ENCODE data around the gene HYOU1.
"Not testable (repeated sequence)": the region's sequence is repeated elsewhere in the genome, so short reads cannot be mapped to it uniquely, and the experiment has no call there.

HYOU1 gene, protein sequence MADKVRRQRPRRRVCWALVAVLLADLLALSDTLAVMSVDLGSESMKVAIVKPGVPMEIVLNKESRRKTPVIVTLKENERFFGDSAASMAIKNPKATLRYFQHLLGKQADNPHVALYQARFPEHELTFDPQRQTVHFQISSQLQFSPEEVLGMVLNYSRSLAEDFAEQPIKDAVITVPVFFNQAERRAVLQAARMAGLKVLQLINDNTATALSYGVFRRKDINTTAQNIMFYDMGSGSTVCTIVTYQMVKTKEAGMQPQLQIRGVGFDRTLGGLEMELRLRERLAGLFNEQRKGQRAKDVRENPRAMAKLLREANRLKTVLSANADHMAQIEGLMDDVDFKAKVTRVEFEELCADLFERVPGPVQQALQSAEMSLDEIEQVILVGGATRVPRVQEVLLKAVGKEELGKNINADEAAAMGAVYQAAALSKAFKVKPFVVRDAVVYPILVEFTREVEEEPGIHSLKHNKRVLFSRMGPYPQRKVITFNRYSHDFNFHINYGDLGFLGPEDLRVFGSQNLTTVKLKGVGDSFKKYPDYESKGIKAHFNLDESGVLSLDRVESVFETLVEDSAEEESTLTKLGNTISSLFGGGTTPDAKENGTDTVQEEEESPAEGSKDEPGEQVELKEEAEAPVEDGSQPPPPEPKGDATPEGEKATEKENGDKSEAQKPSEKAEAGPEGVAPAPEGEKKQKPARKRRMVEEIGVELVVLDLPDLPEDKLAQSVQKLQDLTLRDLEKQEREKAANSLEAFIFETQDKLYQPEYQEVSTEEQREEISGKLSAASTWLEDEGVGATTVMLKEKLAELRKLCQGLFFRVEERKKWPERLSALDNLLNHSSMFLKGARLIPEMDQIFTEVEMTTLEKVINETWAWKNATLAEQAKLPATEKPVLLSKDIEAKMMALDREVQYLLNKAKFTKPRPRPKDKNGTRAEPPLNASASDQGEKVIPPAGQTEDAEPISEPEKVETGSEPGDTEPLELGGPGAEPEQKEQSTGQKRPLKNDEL

DNA sequence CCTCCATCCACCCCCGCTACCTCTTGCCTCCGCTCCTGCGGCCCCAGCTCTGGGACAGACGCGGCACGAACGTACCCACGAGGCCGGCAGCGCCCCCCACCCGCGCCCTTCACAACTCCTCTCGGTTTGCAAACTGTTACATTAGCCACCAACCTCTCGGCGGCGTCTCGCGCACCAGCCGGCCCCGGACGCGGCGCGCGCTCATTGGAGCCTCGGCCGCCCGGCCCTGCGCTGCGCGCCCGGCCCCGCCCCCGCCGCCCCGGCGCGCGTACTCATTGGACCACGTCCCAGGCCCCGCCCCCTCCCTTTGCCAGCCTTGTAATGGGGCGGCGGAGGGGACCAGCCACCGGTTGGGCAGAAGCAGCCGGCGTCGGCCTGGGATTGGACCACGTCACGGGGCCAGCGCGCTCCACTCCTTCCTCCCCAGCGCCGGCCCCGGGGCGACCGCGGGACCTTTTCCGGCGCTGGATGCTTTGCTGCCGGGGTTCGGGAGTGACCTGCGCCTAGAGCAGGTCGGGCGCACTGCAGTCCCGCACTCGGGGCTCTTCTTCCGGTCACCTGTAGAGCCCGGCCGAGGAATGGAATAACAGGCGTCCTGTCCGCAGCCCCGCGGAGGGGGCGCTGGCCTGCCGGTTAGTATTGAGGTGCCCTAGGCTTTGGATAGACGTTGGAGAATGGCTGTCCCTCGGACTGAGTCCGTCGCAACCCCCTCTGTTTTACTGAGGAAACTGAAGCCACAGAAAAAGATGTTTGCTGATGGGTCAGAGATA, at the start of gene HYOU1:
TSS of gene HYOU1 (minus strand) at position 206 of the 770 bp plus-strand sequence. CDS start 1,045 bp downstream, outside the sequence.
- in situ Hi-C loops (cut with MboI; ENCODE audit: low sequenced_read_pairs): no loop called here

DNA sequence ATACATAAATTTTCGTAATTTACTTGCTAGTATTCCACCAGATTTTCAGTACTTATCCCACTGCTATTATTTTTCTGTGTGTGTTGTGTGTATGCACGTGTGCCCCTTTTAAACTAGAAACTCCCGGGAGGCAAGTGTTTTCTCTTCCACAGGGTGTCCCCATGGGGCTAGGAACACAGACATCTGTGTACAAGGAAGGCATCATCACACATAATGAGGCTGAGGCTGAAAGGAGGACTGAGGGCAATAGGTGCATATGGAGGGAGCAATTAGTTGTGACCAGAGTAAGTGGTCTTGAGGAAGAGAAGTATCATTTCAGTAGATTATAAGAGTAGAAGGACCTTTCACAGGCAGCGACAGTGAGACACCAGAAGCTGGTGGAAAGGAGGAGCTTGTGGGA, 46.8 kb upstream of the HYOU1 start:
- in situ Hi-C loops (cut with MboI; ENCODE audit: low sequenced_read_pairs): no loop called here

DNA sequence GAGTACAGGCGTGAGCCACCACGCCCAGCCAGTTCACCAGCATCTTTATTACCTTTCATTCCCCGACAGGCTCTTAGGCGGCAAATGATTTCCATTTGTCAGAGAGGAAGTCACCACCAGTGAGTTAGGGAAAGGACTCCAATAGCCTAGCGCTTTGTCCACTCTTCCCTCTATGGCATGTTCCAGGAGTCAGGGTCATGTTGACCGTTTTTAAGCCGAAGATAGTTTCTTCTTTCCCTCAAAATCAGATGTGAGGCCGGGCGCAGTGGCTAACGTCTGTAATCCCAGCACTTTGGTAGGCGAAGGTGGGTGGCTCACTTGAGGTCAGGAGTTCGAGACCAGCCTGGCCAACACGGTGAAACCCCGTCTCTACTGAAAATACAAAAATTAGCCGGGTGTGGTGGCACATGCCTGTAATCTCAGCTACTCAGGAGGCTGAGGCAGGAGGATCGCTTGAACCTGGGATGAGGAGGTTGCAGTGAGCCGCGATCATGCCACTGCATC, 46.2 kb upstream of the HYOU1 start:
- in situ Hi-C loops (cut with MboI; ENCODE audit: low sequenced_read_pairs): not testable (repeated sequence)

DNA sequence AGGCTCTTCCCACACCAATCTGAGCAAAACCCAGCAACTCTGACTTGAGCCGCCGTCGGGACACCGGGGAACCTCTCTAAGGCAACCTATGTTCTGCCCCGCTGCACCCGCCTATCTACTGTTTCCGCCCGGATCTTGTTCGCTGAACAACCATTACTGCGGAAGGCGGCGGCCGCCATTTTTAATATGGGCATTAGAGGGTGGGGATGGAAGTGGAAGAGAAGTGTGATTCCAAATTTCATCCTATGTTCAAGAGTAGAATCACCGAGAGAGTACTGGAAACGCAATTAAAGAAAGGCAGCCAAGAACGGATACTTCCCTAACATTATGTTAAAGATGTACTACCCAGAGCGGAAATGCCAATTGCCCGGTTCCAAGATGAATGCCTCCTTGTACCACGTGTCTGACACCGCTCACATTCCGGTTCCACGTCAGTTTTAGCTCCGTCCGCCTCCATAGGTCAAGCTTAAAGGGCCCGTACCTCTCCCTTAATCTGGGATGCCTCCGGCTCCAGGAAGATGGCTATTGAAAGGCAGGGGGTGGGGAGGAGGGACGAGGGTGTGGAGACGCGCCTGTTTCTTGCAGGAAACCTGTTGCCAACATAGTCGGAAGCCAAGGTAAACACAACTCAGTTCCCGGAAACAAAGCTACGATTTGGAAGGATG, 44.9 kb upstream of the HYOU1 start, which contains the start of gene DPAGT1:
TSS of gene DPAGT1 (minus strand) at position 95 of the 665 bp plus-strand sequence. CDS start 198 bp downstream, outside the sequence.
- in situ Hi-C loops (cut with MboI; ENCODE audit: low sequenced_read_pairs): no loop called here

DNA sequence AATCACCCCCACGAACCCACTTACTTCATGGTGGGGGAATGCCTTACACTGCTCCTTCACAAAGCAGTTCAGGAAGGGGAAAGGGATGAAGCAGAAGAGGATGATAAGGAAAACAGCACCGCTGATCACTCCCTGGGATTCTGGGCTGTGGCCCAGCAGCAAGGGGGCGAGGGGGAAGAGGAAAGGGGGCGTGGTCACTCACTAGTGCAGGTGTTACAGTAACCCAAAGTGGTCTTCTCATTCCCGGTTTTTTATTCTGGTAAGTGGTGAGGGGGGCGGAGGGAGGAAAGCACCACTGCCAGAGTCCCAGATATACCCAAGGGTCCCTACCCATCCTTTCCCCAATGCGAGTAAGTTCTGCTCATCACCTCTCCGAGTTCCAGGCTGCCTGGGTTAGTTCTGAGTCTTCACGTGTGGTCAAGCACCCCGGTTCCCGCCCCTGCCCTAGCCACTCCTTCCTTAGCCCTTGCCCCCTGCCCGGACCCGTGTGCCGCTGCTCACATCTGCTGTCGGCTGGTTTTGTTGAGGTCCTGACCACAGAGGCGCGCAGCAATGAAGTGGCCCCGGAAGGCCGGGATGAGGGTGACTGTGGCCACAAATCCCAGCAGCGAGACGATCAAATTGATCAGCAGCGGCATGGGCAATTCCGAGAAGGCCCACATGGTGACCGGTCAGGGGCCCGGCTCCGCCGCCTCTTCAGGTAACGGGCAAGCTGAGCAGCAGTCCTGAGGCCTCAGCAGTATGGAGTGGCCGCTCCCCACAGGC, 44.2 kb upstream of the HYOU1 start:
- in situ Hi-C loops (cut with MboI; ENCODE audit: low sequenced_read_pairs): no loop called here

DNA sequence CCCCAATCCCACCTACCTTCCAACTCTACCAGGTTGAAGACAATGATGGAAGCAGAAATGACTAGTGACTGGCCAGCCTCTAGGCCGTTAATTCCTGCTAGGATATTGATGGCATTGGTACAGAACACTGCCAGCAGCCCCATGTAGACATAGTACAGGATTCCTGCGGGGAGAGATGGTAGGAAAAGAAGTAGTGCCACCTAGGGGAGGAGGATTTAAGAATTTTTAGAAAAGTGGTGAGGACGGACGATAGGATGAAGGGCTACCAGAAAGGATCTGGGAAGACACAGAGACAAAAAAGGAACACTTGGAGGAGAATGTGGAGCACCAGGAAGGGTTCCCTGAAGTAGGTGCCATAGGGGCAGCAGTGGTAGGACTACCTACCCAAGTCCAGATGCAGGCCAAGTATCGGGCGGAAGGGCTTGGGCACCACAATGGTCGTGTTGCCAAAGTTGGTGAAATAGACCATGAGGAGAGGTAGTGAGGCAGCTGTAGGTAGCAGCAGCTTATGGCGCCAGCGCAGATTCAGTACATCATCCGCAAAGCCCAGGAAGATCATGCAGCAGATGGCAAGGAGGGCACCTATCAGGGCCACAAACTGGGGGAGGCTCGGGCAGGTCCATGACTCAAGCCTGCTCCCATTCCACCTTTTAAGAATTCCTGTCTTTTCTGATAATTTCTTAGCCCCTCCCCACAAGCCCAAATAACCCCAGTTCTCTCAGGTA, 43.4 kb upstream of the HYOU1 start:
- in situ Hi-C loops (cut with MboI; ENCODE audit: low sequenced_read_pairs): no loop called here

DNA sequence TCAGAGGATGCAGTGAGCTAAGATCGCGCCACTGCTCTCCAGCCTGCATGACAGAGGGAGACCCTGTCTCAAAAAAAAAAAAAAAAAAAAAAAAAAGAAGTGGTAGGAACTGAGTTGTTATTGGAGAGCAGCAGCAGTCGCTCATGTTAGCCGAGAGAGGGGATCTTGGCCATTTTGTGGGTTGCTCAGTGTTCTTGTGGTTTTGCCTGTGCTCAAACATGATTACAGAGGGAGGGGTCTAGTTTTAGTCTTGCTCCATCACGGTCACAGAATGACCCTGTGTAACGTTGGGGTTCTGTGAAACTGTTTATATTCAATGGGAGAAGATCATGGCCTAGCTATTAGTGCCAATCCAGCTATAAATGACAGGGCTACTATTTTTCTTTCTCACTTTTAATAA, 42.7 kb upstream of the HYOU1 start:
- in situ Hi-C loops (cut with MboI; ENCODE audit: low sequenced_read_pairs): no loop called here

DNA sequence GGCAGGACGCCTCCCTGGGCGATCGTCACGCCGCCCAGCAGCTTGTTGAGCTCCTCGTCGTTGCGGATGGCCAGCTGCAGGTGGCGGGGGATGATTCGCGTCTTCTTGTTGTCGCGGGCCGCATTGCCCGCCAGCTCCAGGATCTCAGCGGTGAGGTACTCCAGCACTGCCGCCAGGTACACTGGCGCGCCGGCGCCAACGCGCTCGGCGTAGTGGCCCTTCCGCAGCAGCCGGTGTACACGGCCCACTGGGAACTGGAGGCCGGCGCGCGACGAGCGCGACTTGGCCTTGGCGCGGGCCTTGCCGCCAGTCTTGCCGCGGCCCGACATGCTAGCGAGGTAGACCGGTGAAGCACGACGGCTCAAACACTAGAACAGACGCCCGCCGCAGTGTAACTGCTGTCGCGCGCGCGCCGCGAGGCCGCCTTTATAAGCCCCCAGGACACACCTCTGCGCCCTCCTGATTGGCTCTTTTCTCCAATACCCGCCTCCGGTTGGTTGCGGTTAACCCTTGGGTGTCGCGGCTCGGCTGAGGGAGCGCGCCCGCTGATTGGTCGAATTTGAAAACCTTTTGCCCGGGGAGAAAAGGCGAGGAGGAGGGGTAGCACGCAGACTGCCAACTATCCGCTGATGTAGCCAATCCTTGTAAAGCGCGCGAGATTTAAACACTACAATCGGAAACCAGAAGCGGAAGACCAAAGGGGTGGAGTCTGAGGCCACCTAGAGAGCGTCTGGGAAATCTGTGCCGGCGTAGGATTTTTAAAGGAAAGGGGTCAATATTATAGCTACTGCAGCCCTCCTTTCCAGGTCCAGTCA, 38.3 kb upstream of the HYOU1 start:
- in situ Hi-C loops (cut with MboI; ENCODE audit: low sequenced_read_pairs): no loop called here

DNA sequence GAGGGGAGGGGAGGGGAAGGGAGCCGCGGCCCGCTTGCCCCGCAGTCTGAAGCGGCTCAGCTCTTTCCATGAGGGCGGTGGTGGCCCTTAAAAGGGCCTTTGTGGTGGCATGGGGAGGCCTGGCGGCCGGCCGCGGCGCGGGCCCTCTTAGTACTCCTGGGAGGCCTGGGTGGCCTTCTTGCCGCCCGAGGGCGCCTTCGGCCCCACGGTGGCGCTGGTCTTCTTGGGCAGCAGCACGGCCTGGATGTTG, 37.7 kb upstream of the HYOU1 start:
- in situ Hi-C loops (cut with MboI; ENCODE audit: low sequenced_read_pairs): no loop called here

DNA sequence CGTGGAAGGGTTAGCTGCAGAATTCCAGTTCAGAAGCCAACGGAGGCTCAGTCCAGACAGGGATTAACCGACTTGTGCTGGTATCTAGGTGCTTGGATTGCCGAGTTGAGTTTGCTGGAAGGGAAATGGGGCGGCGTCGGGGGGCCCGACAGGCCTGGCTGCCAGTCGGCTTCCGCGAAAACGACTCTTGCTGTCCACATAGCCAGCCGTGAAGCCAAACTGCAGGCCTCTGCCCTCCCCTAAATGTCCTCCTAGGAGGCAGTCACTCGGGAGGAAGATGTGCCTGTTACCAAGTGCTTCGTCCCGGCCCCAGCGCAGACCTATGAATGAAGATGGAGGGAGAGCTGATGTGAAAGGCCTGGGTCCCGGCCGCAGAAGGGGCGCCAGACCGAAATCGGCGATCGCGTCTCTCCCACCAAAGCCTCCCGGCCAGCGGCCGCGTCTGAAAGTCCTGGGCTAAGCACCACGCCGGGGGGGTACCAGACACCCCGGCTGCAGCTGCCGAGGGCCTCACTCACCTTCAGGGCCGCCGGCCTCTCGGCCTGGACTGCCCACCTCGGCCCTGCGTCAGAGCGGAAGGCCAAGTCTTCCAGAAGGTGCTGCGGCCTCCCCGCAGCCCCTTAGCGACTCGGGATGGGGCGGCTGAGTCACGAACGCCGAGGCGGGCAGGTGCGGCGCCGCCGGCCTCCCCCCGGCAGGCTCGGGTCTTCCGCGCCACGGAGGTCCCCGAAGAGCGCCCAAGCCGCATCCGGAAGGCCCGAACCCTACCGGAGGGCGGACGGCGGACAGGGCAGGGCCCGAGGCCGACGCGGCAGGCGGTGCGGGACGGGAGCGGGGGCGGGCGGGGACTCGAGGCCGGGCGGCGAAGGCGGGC, 37.2 kb upstream of the HYOU1 start:
- in situ Hi-C loops (cut with MboI; ENCODE audit: low sequenced_read_pairs): no loop called here

DNA sequence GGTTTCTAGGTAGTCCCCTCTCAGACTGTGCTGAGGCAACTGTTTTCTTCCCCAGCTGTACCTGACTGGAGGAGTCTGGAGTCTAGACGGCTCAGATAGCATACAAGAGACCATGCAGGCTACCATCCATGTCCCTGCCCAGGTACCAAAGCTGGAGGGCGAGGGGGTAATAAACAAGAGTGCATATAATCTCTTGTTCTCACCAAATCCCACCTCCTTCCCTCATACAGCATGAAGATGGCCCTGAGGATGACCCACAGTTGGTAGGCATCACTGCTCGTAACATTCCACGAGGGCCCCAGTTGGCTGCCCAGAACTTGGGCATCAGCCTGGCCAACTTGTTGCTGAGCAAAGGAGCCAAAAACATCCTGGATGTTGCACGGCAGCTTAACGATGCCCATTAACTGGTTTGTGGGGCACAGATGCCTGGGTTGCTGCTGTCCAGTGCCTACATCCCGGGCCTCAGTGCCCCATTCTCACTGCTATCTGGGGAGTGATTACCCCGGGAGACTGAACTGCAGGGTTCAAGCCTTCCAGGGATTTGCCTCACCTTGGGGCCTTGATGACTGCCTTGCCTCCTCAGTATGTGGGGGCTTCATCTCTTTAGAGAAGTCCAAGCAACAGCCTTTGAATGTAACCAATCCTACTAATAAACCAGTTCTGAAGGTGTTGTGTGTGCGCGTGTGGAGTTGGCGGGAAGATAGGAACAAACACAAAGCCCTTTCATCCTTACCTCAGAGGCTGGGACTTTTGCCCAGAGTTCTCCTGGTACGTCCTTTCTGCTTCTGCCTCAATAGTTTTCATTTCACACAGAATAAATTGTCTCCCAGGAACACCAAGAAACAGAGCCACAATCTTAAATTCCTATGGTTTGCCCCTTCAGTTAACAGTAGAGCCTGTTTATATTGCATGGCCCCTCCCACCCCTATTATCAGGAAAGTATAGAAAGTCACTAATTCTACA, 36.2 kb upstream of the HYOU1 start:
- in situ Hi-C loops (cut with MboI; ENCODE audit: low sequenced_read_pairs): no loop called here

DNA sequence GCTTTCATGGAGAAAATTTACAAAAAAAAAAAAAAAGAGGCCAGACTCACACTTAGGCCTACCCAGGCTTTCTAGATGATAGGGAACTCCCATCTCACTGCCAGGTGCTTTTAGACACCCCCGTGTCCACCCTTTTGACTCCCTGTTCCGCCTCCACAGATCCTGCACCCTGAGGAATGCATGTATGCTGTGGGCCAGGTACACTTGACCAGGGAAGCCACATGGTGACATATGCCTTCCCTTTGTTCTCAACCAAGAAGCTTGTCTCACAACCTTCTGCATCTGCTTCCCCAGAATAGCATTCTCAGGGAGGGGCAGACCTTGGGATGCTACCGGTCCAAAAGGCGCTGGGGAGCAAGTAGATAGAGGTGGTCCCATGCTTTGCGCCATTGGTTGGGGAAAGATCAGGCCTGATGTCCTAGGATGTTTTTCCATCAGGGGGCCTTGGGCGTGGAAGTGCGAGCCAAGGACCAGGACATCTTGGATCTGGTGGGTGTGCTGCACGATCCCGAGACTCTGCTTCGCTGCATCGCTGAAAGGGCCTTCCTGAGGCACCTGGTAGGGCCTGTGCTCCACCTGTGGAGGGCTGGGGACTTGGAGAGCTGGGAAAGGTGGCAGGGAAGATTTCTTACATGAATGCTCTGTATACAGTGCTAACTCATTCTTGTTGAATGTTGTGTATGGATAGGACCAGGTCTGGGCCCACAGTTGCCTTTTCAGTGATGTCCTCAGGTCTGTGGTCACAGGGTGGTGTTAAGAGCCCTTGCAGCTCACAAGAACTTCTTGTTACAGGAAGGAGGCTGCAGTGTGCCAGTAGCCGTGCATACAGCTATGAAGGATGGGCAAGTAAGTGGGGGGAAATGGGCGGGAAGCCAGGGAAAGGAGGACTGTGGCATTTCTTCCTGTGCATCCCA, 35.2 kb upstream of the HYOU1 start:
- in situ Hi-C loops (cut with MboI; ENCODE audit: low sequenced_read_pairs): no loop called here

DNA sequence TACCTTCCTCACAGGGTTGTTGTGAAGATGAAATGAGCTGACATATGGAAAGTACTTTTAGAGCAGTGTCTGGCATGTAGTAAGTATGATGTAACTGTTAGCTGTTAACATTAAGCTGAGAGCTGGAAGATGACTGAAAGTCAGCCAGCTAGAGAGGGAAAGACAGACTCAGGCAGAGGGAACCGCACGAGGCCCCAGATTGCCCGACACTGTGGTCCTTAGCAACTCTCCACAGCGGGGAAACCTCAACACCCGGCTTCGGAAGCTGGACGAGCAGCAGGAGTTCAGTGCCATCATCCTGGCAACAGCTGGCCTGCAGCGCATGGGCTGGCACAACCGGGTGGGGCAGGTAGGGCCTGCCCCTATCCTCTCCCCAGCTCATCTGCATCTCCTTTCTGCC, 34.2 kb upstream of the HYOU1 start:
- in situ Hi-C loops (cut with MboI; ENCODE audit: low sequenced_read_pairs): no loop called here

DNA sequence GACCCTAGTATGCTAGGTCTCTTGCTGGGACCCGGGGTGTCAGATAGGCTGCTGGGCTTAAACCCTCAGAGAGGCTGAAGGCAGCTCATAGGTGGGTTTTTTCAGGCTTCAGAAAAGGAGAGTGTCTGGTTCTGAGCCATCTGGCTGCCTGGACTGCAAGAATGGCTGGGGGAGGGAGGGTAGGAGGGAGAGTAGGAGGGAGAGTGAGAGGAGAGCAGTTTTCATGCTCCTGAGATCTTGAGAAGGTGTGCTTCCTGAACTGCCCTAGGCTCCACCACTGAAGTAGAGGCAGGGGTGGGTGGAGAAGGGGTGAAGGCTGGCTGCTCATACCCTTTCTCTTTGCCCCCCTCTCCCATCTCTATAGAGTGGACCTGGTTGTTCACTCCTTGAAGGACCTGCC, 32.3 kb upstream of the HYOU1 start:
- in situ Hi-C loops (cut with MboI; ENCODE audit: low sequenced_read_pairs): no loop called here

DNA sequence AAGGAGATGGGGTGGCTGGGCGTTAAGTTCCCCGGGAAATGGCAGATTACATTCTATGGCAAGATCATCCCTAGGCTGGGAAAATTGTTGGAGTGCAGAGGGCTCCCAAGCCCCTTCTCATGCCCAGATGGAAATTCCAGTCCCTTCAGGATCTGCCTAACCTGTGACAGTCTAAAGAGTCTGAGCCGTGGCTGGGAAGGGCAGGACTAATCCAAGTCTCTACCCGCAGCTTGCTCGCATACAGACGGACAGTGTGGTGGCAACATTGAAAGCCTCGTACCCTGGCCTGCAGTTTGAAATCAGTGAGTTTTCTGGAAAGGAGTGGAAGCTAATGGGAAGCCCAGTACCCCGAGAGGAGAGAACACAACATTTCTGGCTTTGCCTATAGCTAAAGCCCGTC, 31.4 kb upstream of the HYOU1 start:
- in situ Hi-C loops (cut with MboI; ENCODE audit: low sequenced_read_pairs): no loop called here

All from hTERT RPE-1 (cell line).